Ovary (tissue), 9 donors: ENCODE measurements around the gene KMT2B. TPM values are rescaled to one million over a fixed set of nuclear protein-coding genes. Genes with fewer than 3 reads are reported as not detected.

Experiments
- DNase-seq, 5 donors: peaks; one replicate each; pipeline ENCODE4 v3.0.0-alpha.2; 2019 to 2020
- H3K27ac ChIP-seq, 2 donors: fragments of 200-600 bp; one replicate each; pipeline versions ENCODE4 v1.5.1 to v1.8.0; 2019 to 2022
- H3K27me3 ChIP-seq: fragments of 200-600 bp; one replicate; pipeline ENCODE4 v1.8.0; 2022
- H3K36me3 ChIP-seq: fragments of 200-600 bp; sonication (generic); one replicate; pipeline ENCODE4 v1.5.1; 2019
- H3K4me1 ChIP-seq: one replicate; pipeline ENCODE4 v1.8.1; 2013; ENCODE audit warnings: mild to moderate bottlenecking, moderate library complexity; ENCODE audit not compliant: insufficient read depth
- H3K4me3 ChIP-seq: fragments of 200-600 bp; sonication (generic); one replicate; pipeline ENCODE4 v1.5.1; 2017
- H3K9me3 ChIP-seq, 2 donors: fragments of 200-600 bp in 1 of 2; sonication (generic) in 1 of 2; one replicate each; pipeline versions ENCODE4 v1.5.1 to v1.8.1; 2013 to 2019; ENCODE audit warnings: mild to moderate bottlenecking in 1 of 2, moderate library complexity in 1 of 2
- EP300 ChIP-seq: sonication (generic); formaldehyde crosslinking; IDR thresholded peaks from one replicate; pipeline ENCODE4 v1.6.1; 2017; ENCODE audit warnings: antibody characterized with exemption
- POLR2A ChIP-seq: fragments of 450-650 bp; IDR thresholded peaks from one replicate; pipeline ENCODE4 v1.6.1; 2017; ENCODE audit warnings: antibody characterized with exemption, mild to moderate bottlenecking, moderate library complexity
- WGBS, 3 donors: extraction: QIAGEN DNeasy Blood & Tissue Kit in 1 of 3; methylation state at CpG; one replicate each; pipeline versions ENCODE4 v1.1.5 to v1.1.7; 2013 to 2017; 5-methylcytosine and 5-hydroxymethylcytosine counted together
- intact Hi-C, 4 donors: fragments of 100-400 bp; cut with DNase I; formaldehyde crosslinking; loops; one replicate each; pipeline versions ENCODE4 v1.11.0 to v1.15.1; 2022 to 2023
- polyA plus RNA-seq, 2 donors: library from polyadenylated mRNA; stranded (reverse); fragments of 200-250 nt in 1 of 2; fragments of 350-450 nt in 1 of 2; fragmentation: Illumina TruSeq in 1 of 2; extraction: RNeasy Lipid Tissue Mini Kit (QIAGEN cat#74804) in 1 of 2; gene quantifications; one replicate each; pipeline ENCODE4 v1.2.3, GENCODE V29; 2013 to 2014
- total RNA-seq, 7 donors: library from RNA; depleted of rRNA in 2 of 7; stranded (reverse); fragments of >200 nt in 2 of 7; fragmentation: NEBNext Ultra II Directional in 3 of 7; extraction: Animal tissue kit (Norgen Biotek cat#: 25700) in 3 of 7; gene quantifications; one replicate each; pipeline versions ENCODE4 v1.1.0 to v1.2.4, GENCODE V29; 2016 to 2023
- TF ChIP-seq, protein P1 (sequence below), 3 donors: fragments of 450-650 bp in 2 of 3; fragments of 200-600 bp in 1 of 3; IDR thresholded peaks; one replicate each; pipeline versions ENCODE4 v1.5.1 to v1.8.0; 2016 to 2022; ENCODE audit warnings: antibody characterized with exemption in 3 of 3, mild to moderate bottlenecking in 1 of 3
- donor health status: DM: no; HTN: no; CAD: no; lungs with moderate emphysema.
- donor health status: DM: no; HTN: no; CAD: no.
- donor health status: Bipolar disorder and iron deficiency.
- donor health status: DM: yes; HTN: yes; CAD: no.
- donor health status: DM: no; HTN: no; CAD: no.
- donor health status: DM: yes; HTN: yes; CAD: no.

The KMT2B gene
- total and polyA plus RNA-seq, 9 donors, result 8.8 to 53.7 (median 34.1) TPM

DNA sequence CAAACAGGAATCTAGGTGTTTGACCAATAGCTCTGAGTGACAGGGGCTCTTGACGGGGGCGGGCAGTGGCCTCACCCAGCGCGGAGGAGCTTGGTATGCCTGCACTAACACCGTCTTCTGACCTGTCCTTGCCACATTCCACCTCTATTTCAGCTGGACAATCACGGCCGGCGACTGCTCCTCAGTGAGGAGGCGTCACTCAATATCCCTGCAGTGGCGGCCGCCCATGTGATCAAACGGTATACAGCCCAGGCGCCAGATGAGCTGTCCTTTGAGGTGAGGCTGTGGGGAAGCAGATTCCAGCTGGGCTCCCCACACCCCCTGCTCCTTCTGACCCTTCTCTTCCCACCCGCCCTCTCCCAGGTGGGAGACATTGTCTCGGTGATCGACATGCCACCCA is 62.3 kb downstream of the KMT2B start:
- H3K36me3 ChIP-seq, result no peaks in the 10 kb centered on the region
- no peak overlapping the region for H3K4me3 ChIP-seq
- H3K27me3 ChIP-seq, result no peaks in the 10 kb centered on the region
- H3K9me3 ChIP-seq, result no peaks in the 10 kb centered on the region
- TF ChIP-seq POLR2A, result no peak
- TF ChIP-seq, protein P1, sequence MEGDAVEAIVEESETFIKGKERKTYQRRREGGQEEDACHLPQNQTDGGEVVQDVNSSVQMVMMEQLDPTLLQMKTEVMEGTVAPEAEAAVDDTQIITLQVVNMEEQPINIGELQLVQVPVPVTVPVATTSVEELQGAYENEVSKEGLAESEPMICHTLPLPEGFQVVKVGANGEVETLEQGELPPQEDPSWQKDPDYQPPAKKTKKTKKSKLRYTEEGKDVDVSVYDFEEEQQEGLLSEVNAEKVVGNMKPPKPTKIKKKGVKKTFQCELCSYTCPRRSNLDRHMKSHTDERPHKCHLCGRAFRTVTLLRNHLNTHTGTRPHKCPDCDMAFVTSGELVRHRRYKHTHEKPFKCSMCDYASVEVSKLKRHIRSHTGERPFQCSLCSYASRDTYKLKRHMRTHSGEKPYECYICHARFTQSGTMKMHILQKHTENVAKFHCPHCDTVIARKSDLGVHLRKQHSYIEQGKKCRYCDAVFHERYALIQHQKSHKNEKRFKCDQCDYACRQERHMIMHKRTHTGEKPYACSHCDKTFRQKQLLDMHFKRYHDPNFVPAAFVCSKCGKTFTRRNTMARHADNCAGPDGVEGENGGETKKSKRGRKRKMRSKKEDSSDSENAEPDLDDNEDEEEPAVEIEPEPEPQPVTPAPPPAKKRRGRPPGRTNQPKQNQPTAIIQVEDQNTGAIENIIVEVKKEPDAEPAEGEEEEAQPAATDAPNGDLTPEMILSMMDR (IDR thresholded peaks at IDR 0.05), result no peak
- no peak for TF ChIP-seq EP300
- intact Hi-C loops, result loop anchor here in 1 of 4 donors (10.0 kb wide), 1 partner anchor 145 kb away; no protein-coding TSS in a partner anchor
- 88 to 95% (median 93%) methylated on average over 16 of the region's 16 CpGs for WGBS, 3 donors
- no peak for DNase-seq
- no peak overlapping the region for H3K27ac ChIP-seq
- H3K4me1 ChIP-seq, result peaks cover 3% of the 10 kb centered on the region

DNA sequence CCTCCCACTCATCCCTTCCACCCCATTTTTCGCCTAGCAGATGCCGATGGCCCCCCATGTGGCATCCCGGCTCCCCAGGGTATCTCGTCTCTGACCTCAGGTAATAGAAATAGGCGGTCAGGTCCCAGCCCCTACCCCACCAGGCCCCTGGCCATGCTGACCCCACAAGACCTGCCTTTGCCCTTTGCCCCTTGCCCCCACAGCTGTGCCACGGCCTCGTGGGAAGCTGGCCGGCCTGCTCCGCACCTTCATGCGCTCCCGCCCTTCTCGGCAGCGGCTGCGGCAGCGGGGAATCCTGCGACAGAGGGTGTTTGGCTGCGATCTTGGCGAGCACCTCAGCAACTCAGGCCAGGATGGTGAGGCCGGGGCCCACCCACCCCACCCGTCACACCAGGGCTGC is 62.9 kb downstream of the KMT2B start:
- Histone ChIP-seq H3K27me3 (no peaks in the 10 kb centered on the region), H3K9me3 (no peaks in the 10 kb centered on the region), H3K4me1 (peaks cover 3% of the 10 kb centered on the region), H3K27ac (no peak overlapping the region), H3K4me3 (no peak overlapping the region), H3K36me3 (no peaks in the 10 kb centered on the region)
- TF ChIP-seq EP300 (no peak), POLR2A (no peak)
- TF ChIP-seq, protein P1 (IDR thresholded peaks at IDR 0.05), result no peak
- DNase-seq, result peak in 1 of 5 donors; percentile 22
- WGBS, 3 donors, result 87 to 92% (median 90%) methylated on average over 19 to 20 of the region's 20 CpGs
- intact Hi-C loops, result loop anchor here in 1 of 4 donors (10.0 kb wide), 1 partner anchor 144 kb away; no protein-coding TSS in a partner anchor

DNA sequence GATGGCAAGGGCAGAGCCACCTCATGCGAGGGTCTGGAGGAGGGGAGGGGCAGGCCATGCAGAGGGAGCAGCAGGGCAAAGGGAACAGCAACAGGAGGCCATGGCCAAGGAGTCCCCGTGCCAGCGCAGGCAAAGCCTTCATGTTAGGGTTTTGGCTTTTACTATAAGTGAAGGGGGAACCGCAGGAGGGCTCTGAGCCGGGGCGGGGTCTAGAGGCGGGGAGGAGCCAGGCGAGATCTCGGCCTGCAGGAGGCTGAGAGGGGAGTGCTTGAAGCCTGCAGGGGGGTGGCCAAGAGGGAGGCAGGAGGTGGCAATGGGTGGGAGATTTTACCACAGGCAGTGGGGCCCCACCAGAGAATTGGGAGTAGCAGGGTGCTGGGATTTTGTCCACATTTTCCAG is 63.8 kb downstream of the KMT2B start:
- TF ChIP-seq EP300, result no peak
- TF ChIP-seq POLR2A, result no peak
- TF ChIP-seq, protein P1 (IDR thresholded peaks at IDR 0.05), result no peak
- no peak for DNase-seq
- no peak overlapping the region for H3K4me3 ChIP-seq
- no peaks in the 10 kb centered on the region for H3K36me3 ChIP-seq
- H3K4me1 ChIP-seq, result no peaks in the 10 kb centered on the region
- WGBS, 3 donors, result 73 to 78% (median 76%) methylated on average over 9 of the region's 9 CpGs
- H3K27me3 ChIP-seq, result no peaks in the 10 kb centered on the region
- no peak overlapping the region for H3K27ac ChIP-seq
- intact Hi-C loops, result loop anchor here in 1 of 4 donors (10.0 kb wide), 1 partner anchor 143 kb away; no protein-coding TSS in a partner anchor
- H3K9me3 ChIP-seq, result no peaks in the 10 kb centered on the region

DNA sequence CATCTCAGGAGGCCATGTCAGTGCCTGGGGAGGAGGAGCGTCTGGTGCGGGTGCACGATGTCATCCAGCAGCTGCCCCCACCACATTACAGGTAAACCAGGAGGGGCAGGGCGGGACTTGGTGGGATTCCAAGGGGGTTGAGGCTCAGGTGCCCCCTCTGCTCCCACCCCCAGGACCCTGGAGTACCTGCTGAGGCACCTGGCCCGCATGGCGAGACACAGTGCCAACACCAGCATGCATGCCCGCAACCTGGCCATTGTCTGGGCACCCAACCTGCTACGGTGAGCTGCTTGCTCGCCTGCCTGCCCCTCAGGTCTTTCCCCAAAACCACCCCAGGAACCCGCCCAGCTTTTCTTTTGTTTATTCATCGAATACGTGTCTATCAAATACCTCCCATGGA is 64.8 kb downstream of the KMT2B start:
- Histone ChIP-seq H3K36me3 (no peaks in the 10 kb centered on the region), H3K27ac (no peak overlapping the region), H3K4me3 (no peak overlapping the region), H3K27me3 (no peaks in the 10 kb centered on the region), H3K9me3 (no peaks in the 10 kb centered on the region), H3K4me1 (no peaks in the 10 kb centered on the region)
- DNase-seq, result peak in 1 of 5 donors; percentile 24
- TF ChIP-seq EP300 (no peak), POLR2A (no peak)
- TF ChIP-seq, protein P1 (IDR thresholded peaks at IDR 0.05), result no peak
- 92 to 97% (median 92%) methylated on average over 11 to 12 of the region's 12 CpGs for WGBS, 3 donors
- intact Hi-C loops, result loop anchor here in 1 of 4 donors (10.0 kb wide), 1 partner anchor 142 kb away; no protein-coding TSS in a partner anchor
